ENCODE measurements around the gene RAB11A. TPM values are rescaled to one million over a fixed set of nuclear protein-coding genes. Genes with fewer than 3 reads are reported as not detected.
"Not testable (repeated sequence)": the region's sequence is repeated elsewhere in the genome, so short reads cannot be mapped to it uniquely, and the experiment has no call there.

Gene RAB11A
- total RNA-seq, 4 donors from 2014 or later: 25.5 to 322 (median 134) TPM

DNA sequence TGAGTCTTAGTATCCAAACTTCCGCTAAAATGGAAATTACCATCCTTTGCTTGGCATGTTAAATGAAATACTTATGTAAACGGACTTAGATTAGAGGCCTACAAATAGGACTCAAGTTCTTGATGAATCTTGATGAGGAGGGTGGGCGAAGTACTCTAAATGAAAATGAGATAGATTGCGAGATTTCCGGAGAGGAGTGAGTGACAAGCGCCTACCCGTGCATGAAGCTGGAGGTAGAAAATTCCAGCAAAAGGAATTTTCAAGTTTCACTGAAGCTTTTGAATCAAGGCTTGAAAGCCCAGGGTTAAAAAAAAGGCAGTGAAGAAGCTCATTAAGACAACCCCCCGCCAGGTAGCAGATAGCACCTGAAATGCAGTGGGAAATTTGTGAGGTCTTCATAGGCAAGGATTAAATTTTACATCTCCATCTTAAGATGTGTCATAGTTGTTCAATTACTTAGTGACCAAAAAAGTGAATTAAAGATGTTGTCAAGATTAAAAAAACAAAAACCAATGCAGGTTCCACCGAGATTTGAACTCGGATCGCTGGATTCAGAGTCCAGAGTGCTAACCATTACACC lies 655 bp upstream of the RAB11A start:
- peaks cover 0 to 32% (median 11%) of the 10 kb centered on the region in 4 donors for H3K4me1 ChIP-seq
- 65 to 81% methylated on average over 8 to 11 of the region's 11 CpGs for WGBS, 2 donors (ENCODE audit: low coverage in 1 of 2)
- in situ Hi-C loops (cut with MboI; ENCODE audit: low pct_ligation_motif_present in 1 of 4, low pct_unique_long_range_greater_than_20kb in 1 of 4, low sequenced_read_pairs in 3 of 4): loop anchor here in 1 of 4 donors (25.0 kb wide), 1 partner anchor 231 kb away; no protein-coding TSS in a partner anchor
- TF ChIP-seq EP300 (IDR thresholded peaks at IDR 0.05; ENCODE audit: low read depth): no peak
- TF ChIP-seq, protein P1, sequence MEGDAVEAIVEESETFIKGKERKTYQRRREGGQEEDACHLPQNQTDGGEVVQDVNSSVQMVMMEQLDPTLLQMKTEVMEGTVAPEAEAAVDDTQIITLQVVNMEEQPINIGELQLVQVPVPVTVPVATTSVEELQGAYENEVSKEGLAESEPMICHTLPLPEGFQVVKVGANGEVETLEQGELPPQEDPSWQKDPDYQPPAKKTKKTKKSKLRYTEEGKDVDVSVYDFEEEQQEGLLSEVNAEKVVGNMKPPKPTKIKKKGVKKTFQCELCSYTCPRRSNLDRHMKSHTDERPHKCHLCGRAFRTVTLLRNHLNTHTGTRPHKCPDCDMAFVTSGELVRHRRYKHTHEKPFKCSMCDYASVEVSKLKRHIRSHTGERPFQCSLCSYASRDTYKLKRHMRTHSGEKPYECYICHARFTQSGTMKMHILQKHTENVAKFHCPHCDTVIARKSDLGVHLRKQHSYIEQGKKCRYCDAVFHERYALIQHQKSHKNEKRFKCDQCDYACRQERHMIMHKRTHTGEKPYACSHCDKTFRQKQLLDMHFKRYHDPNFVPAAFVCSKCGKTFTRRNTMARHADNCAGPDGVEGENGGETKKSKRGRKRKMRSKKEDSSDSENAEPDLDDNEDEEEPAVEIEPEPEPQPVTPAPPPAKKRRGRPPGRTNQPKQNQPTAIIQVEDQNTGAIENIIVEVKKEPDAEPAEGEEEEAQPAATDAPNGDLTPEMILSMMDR (IDR thresholded peaks at IDR 0.05): no peak
- TF ChIP-seq POLR2A (IDR thresholded peaks at IDR 0.05): no peak
- no peak for TF ChIP-seq POLR2AphosphoS5 (IDR thresholded peaks at IDR 0.05)
- intact Hi-C loops (cut with DNase I; ENCODE audit: low total_unique reads): loop anchor here (10.0 kb wide), 1 partner anchor 74 kb away; the partner anchor contains the start of gene DENND4A
- no peak for DNase-seq
- H3K4me3 ChIP-seq: peak overlapping the region in 3 of 4 donors; percentile 70 to 90 (median 86)
- no peaks in the 10 kb centered on the region for H3K9me3 ChIP-seq
- H3K36me3 ChIP-seq: no peaks in the 10 kb centered on the region
- H3K27ac ChIP-seq: peak overlapping the region; percentile 96 to 98 (median 97)
- no peaks in the 10 kb centered on the region for H3K27me3 ChIP-seq

DNA sequence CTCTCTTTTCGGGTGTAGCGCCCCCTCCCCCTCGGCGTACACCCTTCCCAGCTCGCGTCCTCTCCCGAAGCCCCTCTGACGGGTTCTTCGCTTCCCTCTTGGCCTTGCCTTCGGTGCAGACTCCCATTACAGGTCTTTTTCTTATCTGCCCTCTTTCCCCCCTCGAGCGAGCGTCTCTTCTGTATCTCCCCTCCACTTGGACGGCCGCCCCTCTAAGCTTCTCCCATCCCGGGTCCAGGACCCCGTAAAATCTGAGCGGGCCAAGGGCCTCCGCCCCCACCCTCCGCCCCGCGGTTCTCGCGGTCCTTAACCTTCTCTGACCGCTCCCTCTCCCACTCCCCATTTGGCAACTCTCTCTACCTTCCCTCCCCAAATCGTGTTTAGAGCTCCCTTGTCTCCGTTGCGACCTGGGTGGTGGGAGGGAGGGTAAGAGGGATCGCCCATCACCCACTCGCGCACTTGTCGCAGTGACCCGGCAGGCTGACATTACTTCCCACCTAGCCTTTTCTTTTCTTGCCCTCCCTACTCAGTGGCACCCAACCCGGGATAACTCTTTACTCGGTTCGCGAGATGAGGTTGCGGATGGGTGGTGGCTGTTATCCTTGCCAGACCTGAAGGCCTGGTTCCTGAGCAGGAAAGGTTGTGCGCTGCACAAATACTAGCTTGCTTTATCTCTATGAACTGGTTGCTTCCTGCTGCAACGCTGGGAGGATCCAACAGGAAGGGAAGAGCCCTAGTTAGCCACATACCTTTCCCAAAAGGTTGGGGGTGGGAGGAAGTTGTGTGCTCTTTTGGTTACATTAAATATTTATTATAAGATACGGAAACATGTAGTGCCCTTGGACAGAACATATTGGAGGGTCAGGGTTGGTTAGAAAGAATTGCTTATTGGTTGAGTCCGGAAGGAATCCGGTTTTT lies 922 bp downstream of the RAB11A start:
- peak; percentile 88 for TF ChIP-seq POLR2A (IDR thresholded peaks at IDR 0.05)
- no peak for TF ChIP-seq EP300 (IDR thresholded peaks at IDR 0.05; ENCODE audit: low read depth)
- TF ChIP-seq POLR2AphosphoS5 (IDR thresholded peaks at IDR 0.05): peak; percentile 53 to 89 (median 87)
- DNase-seq: peak; percentile 75
- Histone ChIP-seq H3K4me3 (peak overlapping the region; percentile 70 to 90 (median 82)), H3K4me1 (peaks cover 0 to 35% (median 11%) of the 10 kb centered on the region in 4 donors), H3K9me3 (no peaks in the 10 kb centered on the region), H3K27me3 (no peaks in the 10 kb centered on the region), H3K36me3 (no peaks in the 10 kb centered on the region), H3K27ac (peak overlapping the region; percentile 96 to 98 (median 97))
- intact Hi-C loops (cut with DNase I; ENCODE audit: low total_unique reads) (loop anchor here (10.0 kb wide), 1 partner anchor 75 kb away; the partner anchor contains the start of gene DENND4A), in situ Hi-C loops (cut with MboI; ENCODE audit: low pct_ligation_motif_present in 1 of 4, low pct_unique_long_range_greater_than_20kb in 1 of 4, low sequenced_read_pairs in 3 of 4) (loop anchor here in 1 of 4 donors (25.0 kb wide), 1 partner anchor 233 kb away; no protein-coding TSS in a partner anchor)
- 1% methylated on average over 23 to 43 of the region's 43 CpGs for WGBS, 2 donors (ENCODE audit: low coverage in 1 of 2)

DNA sequence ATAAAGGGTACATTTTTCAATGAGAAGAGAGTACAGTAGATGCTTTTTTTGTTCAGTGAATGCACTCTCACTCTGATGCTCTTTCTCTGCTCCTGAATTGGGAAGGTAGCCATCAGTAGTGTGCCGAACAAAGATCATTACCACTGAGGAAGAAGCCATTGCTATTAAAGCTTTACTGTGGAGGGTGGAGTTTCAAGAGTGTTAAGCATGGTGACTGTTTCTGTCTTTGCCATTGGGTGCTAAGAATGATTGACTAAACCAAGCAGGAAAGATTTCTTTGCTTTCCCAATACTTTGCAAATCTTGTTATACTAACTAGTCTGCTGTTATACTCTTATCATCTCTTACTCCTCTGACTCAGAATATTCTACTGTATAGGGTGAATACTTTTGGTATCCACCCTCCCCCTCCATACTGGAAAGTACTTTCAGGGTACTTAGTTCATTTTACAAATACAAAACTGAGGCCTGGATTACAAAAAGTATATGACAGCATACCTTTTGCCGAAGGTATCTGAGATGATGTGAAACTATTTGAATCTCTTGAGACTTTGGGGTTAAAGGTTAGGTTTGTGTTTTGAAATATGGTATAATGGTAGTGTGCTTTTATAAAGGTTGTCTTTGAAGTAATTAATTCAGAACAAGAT lies 1.7 kb downstream of the RAB11A start:
- intact Hi-C loops (cut with DNase I; ENCODE audit: low total_unique reads) (no loop called here), in situ Hi-C loops (cut with MboI; ENCODE audit: low pct_ligation_motif_present in 1 of 4, low pct_unique_long_range_greater_than_20kb in 1 of 4, low sequenced_read_pairs in 3 of 4) (loop anchor here in 1 of 4 donors (25.0 kb wide), 1 partner anchor 234 kb away; no protein-coding TSS in a partner anchor)
- WGBS, 2 donors (ENCODE audit: low coverage in 1 of 2): 16 to 17% methylated on average over 2 of the region's 2 CpGs
- TF ChIP-seq EP300 (IDR thresholded peaks at IDR 0.05; ENCODE audit: low read depth): no peak
- TF ChIP-seq POLR2A (IDR thresholded peaks at IDR 0.05): peak; percentile 55
- peak in 2 of 3 donors; percentile 2 to 43 for TF ChIP-seq POLR2AphosphoS5 (IDR thresholded peaks at IDR 0.05)
- H3K36me3 ChIP-seq: no peaks in the 10 kb centered on the region
- DNase-seq: no peak
- H3K27ac ChIP-seq: peak overlapping the region; percentile 96 to 98 (median 97)
- H3K4me1 ChIP-seq: peaks cover 0 to 36% (median 11%) of the 10 kb centered on the region in 4 donors
- peak overlapping the region; percentile 70 to 90 (median 82) for H3K4me3 ChIP-seq
- no peaks in the 10 kb centered on the region for H3K9me3 ChIP-seq
- H3K27me3 ChIP-seq: no peaks in the 10 kb centered on the region

DNA sequence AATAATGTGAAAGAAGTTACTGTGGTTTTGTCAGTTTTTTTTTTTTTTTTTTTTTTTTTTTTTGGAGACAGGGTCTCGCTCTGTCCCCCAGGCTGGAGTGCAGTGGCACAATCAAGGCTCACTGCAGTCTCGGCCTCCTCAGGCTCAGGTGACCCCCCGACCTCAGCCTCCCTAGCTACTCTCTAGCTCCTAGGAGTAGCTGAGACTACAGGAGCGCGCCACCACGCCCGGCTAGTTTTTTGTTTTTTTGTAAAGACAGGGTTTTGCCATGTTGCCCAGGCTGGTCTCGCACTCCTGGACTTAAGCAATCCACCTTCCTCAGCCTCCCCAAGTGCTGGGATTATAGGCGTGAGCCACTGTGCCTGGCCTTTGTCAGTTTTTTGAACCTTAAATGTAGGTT lies 2.6 kb downstream of the RAB11A start:
- H3K4me3 ChIP-seq; H3K9me3 ChIP-seq; DNase-seq; H3K27me3 ChIP-seq; H3K36me3 ChIP-seq; intact Hi-C loops (cut with DNase I; ENCODE audit: low total_unique reads): not testable (repeated sequence)
- Histone ChIP-seq H3K4me1 (peaks cover 0 to 41% (median 11%) of the 10 kb centered on the region in 4 donors), H3K27ac (peak overlapping the region in 3 of 4 donors; percentile 20 to 98 (median 97))
- WGBS, 2 donors (ENCODE audit: low coverage in 1 of 2): 82 to 88% methylated on average over 2 to 9 of the region's 9 CpGs
- in situ Hi-C loops (cut with MboI; ENCODE audit: low pct_ligation_motif_present in 1 of 4, low pct_unique_long_range_greater_than_20kb in 1 of 4, low sequenced_read_pairs in 3 of 4): loop anchor here in 1 of 4 donors (25.0 kb wide), 1 partner anchor 235 kb away; no protein-coding TSS in a partner anchor

DNA sequence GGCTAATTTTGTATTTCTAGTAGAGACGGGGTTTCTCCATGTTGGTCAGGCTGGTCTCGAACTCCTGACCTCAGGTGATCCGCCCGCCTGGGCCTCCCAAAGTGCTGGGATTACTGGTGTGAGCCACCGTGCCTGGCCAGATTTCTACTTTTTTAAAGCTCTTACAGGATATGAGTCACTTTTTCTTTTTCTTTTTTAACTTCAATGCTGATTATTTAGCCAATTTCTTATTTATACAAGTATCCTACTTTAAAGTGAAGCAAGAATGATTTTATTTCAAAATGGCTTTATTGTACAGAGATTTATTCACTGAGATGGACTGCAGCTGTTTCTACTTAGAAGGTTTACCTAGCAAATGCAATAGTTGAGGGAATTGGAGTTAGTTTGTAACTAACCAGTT lies 3.3 kb downstream of the RAB11A start:
- 81 to 85% methylated on average over 3 to 5 of the region's 5 CpGs for WGBS, 2 donors (ENCODE audit: low coverage in 1 of 2)
- intact Hi-C loops (cut with DNase I; ENCODE audit: low total_unique reads); H3K27me3 ChIP-seq; H3K36me3 ChIP-seq; DNase-seq; H3K4me3 ChIP-seq; H3K9me3 ChIP-seq: not testable (repeated sequence)
- H3K4me1 ChIP-seq: peaks cover 0 to 41% (median 11%) of the 10 kb centered on the region in 4 donors
- in situ Hi-C loops (cut with MboI; ENCODE audit: low pct_ligation_motif_present in 1 of 4, low pct_unique_long_range_greater_than_20kb in 1 of 4, low sequenced_read_pairs in 3 of 4): loop anchor here in 1 of 4 donors (25.0 kb wide), 1 partner anchor 235 kb away; no protein-coding TSS in a partner anchor
- H3K27ac ChIP-seq: peak overlapping the region in 2 of 4 donors; percentile 20 to 98

Data from transverse colon (tissue), 4 donors.